Fibroblast of mammary gland (primary cell): ENCODE measurements around the gene CST7.

Source experiments
- DNase-seq: peaks from one replicate; pipeline ENCODE4 v3.0.0-alpha.2; 2010; ENCODE audit warnings: low read depth
- H3K4me3 ChIP-seq: 2 replicates; pipeline ENCODE4 v1.5.1; 2011; ENCODE audit warnings: low read depth, mild to moderate bottlenecking, low read length, moderate library complexity; ENCODE audit not compliant: control insufficient read depth
- CTCF ChIP-seq: conservative IDR thresholded peaks from 2 replicates; pipeline ENCODE4 v1.5.1; 2011; ENCODE audit warnings: low read depth, low read length, inconsistent platforms; ENCODE audit not compliant: control insufficient read depth, insufficient read depth

CST7 gene

GRCh38 chr20:24977797-24978196 lies 28.7 kb downstream of the CST7 start:
- H3K4me3 ChIP-seq = no peak overlapping the region
- DNase-seq = no peak
- TF ChIP-seq CTCF = no peak

GRCh38 chr20:24978513-24978912 lies 29.4 kb downstream of the CST7 start:
- TF ChIP-seq CTCF = no peak
- no peak for DNase-seq
- H3K4me3 ChIP-seq = no peak overlapping the region

- no peak overlapping the region for H3K4me3 ChIP-seq
- no peak for DNase-seq
- no peak for TF ChIP-seq CTCF
Measured at GRCh38 chr20:24979036-24979960, 30.2 kb downstream of the CST7 start.

- no peak for DNase-seq
- no peak overlapping the region for H3K4me3 ChIP-seq
- TF ChIP-seq CTCF = no peak
Measured at GRCh38 chr20:24980291-24981053, 31.4 kb downstream of the CST7 start.

GRCh38 chr20:24981282-24981681 lies 32.2 kb downstream of the CST7 start:
- no peak overlapping the region for H3K4me3 ChIP-seq
- TF ChIP-seq CTCF = no peak
- no peak for DNase-seq

GRCh38 chr20:24981790-24982189 lies 32.7 kb downstream of the CST7 start:
- no peak for DNase-seq
- no peak for TF ChIP-seq CTCF
- no peak overlapping the region for H3K4me3 ChIP-seq
